Subcutaneous adipose tissue (tissue), 4 donors: ENCODE results near the gene PTK7. TPM values are rescaled to one million over a fixed set of nuclear protein-coding genes. Genes with fewer than 3 reads are reported as not detected.

ENCODE experiments used
- total RNA-seq, 4 donors: library from RNA; depleted of rRNA; stranded (reverse); fragments of >200 nt; gene quantifications; one replicate each; pipeline ENCODE4 v1.1.0, GENCODE V29; 2016
- TF ChIP-seq, protein P1 (sequence below): fragments of 450-650 bp; IDR thresholded peaks from one replicate; pipeline ENCODE4 v1.5.1; 2016; ENCODE audit warnings: low read depth, mild to moderate bottlenecking, control low read depth, antibody characterized with exemption, moderate library complexity

Gene PTK7
- total RNA-seq, 4 donors from 2014 or later = 1.8 to 11.4 (median 3.6) TPM

DNA sequence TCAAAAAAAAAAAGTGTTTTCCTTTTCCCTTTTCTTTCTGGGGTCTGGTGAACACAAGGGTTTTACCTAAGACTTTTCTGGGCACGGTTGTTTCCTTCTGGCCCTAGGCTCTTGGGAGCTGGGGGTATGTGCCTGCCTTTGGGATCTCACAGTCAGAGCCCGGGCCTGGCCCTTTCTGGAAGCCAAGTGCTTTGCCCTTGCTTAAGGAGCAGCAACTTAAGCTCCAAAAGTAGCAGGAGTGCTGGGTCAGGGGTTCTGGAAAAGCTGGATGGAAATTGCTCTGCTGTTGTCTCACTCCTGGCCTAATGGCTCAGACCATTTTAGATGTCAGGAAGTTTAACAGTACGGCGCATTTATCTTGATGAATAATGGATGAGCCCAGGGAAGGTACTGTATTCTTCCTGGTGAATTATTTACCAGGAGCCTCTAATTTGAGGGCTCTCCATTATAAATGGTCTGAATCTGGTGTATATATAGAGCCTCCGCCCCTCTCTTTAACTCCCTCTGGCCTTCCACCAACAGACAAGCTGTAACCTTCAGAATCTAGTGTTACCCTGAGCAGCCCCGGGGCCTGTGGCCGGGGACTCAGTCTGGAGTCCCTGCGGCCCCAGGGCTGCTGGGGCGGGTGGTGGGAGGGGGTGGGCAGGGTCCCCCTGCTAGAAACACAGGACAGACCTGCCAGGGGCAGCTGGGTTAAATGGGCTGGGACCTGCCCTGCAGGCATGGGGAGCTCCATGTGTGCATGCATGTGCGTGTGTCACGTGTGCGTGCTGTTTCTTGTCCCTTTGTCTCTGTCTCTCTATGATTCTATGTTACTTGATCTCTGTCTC is 37.5 kb downstream of the PTK7 start:
- TF ChIP-seq, protein P1, sequence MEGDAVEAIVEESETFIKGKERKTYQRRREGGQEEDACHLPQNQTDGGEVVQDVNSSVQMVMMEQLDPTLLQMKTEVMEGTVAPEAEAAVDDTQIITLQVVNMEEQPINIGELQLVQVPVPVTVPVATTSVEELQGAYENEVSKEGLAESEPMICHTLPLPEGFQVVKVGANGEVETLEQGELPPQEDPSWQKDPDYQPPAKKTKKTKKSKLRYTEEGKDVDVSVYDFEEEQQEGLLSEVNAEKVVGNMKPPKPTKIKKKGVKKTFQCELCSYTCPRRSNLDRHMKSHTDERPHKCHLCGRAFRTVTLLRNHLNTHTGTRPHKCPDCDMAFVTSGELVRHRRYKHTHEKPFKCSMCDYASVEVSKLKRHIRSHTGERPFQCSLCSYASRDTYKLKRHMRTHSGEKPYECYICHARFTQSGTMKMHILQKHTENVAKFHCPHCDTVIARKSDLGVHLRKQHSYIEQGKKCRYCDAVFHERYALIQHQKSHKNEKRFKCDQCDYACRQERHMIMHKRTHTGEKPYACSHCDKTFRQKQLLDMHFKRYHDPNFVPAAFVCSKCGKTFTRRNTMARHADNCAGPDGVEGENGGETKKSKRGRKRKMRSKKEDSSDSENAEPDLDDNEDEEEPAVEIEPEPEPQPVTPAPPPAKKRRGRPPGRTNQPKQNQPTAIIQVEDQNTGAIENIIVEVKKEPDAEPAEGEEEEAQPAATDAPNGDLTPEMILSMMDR = no peak

DNA sequence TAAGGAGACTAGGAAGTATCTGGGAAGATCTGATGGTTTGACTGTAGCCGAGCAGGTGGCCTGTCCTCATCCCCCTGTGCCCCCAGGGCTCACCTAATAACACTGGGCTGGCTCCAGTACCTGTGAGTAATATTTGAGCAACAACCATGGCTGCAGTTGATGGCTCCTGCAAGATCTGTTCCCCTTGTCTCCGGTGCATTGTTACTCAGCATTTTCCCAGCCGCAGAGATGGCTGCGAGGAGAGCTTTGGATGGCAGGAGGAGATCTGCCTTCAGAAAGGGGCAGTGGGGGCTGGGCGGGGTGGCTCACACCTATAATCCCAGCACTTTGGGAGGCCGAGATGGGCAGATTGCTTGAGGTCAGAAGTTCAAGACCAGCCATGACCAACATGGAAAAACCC is 39.3 kb downstream of the PTK7 start:
- TF ChIP-seq, protein P1 = no peak

DNA sequence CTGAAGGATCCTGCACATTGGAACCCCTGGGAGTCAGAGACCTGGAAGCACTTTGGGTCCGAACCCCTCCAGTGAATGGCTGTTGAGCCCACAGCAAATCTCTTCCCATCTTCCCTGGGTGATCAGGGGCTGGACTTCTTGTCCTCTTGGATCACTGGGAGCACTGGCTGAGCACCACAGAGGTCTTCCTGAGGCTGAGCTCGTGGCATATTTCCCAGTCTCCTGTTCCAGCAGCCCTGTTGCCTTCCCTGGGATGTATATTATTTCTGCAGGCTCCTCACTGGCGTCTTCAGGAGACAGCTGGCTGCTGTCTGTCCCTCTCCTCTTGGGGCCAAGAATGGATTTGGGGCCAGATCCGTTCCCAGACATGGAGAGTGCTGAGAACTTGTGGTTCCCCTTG is 43.4 kb downstream of the PTK7 start:
- TF ChIP-seq, protein P1 = no peak

DNA sequence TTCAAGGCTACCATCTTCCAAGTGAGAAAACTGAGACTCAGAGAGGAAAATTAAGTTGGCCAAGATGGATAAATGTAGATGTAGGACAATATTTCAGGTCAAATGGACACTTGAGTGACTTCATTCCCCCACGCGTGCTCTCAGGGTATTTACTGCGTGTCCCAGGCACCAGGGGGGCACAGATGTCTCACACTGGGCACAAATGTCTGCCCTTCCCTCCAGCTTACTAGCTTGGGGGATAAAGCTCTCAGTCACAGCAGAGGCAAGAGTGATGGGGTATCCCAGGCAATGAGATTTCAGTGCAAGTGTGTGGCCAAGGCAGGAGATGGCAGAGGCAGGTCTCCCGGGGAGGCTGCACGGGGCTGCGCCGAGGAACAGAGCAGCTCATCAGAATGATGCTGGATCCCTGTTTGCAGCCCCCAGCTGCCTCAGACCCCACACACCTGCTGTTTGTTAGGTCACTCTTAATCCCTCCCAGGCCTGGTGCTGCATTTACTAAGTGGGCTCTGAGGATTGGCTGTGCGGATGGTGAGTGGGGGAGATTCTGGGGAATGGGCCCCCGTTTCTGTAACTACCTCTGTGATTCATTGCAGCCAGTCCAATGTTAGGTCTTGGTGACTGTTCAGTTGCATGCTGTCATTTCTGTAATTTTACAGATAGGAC is 44.1 kb downstream of the PTK7 start:
- TF ChIP-seq, protein P1 = no peak

DNA sequence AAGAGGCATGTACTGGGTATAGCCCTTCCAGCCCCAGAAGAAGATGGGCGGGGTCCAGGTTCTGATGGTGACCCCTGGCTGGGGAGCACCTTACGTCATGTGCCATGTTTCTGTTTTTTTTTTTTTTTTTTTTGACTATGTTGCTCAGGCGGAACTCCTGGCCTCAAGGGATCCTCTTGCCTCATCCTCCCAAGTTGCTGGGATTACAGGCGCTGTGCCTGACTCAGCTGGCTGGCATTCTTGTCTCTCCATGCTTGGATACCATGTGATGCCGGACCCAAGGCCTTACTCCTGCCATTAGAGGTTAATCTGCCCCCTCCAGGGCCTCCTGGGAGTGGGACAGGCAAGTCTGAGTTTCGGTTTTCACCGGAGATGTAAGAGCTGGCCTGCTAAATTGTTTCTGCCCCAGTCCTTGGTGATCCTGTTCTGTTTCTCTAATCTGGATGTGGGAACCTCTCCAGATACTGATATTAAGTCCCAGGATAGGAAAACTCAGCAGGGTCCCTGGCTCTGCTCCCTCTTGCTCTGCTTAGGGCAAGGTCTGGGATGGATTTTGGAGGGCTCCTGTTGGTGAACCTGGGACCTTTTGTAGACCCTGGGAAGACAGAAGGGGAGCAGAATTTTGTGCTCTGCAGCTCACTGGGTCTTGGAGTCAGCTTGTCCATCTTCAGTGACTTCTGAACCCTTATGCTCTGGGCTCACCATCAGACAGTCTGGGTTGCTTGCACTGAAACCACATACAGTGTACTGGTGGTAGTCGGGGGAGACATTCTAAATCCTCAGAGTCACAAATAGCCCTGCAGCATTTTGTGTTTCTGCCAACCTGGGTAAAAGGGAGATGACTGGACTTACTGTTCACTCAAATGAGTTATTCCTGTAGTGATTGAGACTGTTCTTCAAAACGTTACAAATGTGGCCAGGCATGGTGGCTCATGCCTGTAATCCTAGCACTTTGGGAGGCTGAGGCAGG is 45.1 kb downstream of the PTK7 start:
- TF ChIP-seq, protein P1 = no peak

DNA sequence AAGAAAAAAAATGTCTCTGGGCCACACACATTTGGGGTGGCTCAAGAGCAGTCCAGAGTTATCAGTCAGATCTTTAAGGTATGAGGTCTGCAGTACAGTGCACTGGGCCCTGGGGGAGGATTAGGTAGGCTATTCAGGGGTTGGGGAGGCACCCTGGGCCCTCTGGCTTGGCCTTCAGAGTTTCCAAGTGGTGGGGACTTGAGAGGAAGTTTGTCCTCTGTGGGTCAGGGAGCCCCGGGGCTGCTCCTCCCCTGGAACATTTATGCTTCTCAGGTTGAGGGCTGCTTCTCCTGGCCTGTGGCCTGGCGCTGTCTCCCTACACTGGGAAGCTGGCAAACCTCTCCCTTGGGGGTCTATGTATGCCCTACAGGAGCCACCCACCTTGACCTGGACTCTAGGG is 46.0 kb downstream of the PTK7 start:
- TF ChIP-seq, protein P1 = no peak
